UCSD-AML1 (cell line): Measurements from ENCODE around the gene TMCO4.
"Not testable (repeated sequence)": the region's sequence is repeated elsewhere in the genome, so short reads cannot be mapped to it uniquely, and the experiment has no call there.

Experiments
- DNase-seq: peaks from one replicate; lab custom pipeline; 2025; ENCODE audit not compliant: unreplicated experiment; lab: John Stamatoyannopoulos, UW

Gene TMCO4

DNA sequence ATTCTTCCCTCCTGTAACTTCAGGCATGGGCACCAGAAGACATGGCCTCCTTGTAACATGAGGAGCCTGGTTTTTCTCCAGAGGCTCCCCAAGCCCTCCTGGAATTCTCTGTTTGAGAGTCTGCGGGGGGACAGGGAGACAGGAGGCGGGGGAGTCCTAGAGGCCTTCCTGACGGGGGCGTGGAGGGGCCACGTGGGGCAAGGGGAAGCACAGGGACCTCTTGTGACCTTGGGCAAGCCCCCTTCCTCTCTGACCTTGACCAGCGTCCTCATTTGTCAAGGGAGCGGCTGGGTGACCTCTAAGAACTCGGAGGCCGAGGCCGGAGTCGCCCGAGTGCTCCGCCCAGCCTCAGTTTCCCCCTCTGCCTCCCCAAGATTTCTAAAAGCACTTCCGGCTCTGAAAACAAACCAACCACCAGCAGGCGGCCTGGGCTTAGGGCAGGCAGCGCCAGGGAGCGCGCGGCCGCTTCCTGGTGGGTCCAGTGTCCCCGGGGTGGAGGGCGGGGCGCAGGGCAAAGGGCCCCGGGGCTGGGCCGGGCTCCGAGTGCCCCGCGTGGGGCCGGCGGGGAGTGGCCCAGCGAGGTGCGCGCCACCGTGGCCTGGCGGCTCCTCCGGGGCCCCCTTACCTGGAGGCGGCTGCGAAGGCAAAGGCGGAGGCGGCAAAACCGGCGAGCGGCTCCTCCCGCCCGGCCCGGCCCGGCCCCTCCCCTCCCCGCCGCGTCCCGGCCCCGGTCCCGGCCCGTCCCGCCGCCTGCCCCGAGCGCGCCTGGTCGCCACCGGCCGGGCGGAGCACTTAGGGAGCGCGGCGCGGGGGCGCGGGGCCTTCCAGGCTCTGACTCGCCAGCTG lies at the start of gene TMCO4:
Gene TMCO4, minus strand, starts transcription at position 687 of the 846 bp plus-strand sequence. CDS start 19,158 bp downstream, outside the sequence.
- DNase-seq: peak; percentile 70

DNA sequence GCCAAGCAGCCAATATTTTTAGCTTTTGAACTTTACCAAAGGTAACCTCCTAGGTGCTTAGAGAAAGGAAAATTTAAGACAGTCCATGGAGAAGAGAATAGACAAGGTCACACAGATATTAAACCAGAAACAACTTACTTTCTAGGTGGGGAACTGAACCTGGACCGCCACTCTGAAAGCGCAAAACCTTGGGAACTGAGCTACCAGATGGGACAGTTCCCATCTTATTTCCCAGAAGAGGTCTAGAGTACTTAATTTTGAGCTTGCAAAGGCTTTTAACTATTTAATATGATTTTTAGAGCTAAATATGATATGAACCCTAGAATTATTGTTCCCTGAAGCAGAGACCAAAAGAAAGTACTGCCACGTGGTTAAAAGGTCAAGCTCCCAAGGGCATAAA lies 49.6 kb upstream of the TMCO4 start:
- DNase-seq: not testable (repeated sequence)

DNA sequence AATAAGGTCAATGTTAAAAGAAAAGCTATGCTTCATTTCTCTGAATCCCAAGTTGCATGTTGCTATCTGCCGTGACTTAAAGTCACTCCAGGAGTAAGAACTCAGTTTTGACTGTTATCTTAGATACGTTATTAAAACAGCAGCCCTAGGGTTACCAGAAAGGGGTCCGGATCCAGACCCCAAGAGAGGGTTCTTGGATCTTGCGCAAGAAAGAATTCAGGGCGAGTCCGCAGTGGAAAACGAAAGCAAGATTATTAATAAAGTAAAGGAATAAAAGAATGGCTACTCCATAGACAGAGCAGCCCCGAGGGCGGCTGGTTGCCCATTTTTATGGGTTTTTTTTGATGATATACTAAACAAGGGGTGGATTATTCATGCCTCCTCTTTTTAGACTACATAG lies 47.6 kb upstream of the TMCO4 start:
- not testable (repeated sequence) for DNase-seq

DNA sequence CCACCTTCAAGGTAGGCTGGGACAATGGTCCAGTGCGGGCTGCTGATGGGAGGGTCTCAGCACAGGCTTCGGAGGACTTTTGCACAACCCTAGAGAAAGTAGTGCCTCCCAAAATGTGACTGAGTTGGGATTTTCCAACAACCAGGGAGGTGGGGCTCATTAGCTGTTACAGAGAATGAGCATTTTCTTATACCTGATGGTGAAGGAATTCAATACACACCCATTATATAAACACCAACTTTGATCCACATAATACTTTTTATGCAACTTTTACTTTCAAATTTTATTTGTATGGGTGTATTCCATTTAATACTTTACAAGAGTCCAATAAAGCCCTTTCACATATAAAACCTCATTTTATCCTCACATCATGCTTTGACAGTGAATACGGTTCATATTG lies 46.6 kb upstream of the TMCO4 start:
- DNase-seq: no peak

DNA sequence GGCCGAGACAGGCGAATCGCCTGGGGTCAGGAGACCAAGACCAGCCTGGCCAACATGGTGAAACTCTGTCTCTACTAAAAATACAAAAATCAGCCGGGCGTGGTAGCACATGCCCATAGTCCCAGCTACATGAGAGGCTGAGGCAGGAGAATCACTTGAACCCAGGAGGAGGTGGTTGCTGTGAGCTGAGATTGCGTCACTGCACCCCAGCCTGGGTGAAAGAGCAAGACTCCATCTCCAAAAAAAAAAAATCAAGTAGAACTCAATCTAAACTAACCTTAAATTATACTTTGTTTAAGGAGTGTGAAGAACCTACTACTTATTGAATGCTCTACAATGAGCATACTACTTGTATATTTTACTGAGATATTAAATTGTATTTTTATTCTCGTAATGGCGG lies 45.8 kb upstream of the TMCO4 start:
- DNase-seq: no peak

DNA sequence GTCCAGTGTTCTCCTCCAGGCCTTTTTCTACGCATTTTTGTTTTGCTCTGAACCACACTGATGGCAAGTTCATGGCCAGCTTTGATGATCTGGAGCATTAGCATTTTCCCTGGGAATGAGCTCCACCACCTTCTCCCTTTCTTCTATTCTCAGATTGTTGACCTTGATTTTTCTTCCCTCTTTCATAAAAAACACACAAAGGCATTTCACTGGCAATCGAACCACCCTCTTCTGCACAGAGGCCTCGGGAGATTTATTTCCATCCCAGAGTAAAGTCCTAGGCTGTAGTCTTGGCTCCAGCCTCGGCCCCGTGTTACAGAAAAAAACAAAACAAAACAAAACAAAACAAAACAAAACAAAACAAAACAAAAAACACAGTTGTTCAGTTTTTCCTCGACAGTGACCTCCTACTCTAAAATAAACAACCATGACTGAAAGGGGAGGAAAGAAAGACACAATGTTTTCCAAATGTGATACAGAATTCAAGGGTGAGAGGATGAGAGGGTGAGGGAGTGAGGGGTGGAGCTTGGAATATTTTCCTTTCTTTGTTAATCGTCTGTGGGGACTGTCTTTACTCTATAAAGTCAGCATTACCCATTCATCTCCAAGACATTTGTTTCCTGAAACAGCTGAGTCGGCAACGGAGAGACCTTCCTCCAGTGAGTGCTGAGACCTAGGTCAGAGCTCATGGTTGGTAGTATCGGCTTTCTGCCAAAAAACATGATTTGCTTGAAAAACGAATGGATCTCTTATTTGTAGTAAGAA lies 45.2 kb upstream of the TMCO4 start:
- DNase-seq: no peak

DNA sequence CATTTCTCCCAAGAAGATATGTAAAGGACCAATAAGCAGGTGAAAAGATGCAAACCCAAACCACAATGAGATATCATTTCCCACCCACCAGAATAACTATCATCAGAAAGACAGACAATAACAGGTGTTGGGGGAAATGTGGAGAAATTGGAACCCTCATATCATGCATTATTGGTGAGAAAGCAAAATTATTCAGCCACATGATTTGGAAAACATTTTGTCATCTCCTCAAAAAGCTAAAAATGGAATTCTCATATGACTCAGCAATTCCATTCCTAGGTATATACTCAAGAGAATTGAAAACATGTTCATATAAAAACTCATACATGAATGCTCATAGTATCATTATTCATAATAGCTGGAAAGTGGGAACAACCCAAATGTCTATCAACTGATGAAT lies 40.5 kb upstream of the TMCO4 start:
- DNase-seq: no peak

DNA sequence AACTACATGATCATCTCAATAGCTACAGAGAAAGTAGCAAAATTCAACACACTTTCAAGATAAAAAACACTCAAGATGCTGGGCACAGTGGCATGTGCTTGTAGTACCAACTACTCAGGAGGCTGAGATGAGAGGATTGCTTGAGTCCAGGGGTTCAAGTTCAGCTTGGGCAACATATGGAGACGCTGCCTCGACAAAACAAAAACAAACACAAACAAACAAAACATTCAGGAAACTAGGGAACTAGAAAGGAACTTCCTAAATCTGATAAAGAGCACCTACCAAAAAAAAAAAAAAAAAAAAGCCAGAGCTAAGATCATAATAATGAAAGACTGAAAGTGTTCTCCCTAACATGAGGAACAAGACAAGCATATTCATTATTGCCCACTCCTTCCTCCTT lies 38.1 kb upstream of the TMCO4 start:
- no peak for DNase-seq

DNA sequence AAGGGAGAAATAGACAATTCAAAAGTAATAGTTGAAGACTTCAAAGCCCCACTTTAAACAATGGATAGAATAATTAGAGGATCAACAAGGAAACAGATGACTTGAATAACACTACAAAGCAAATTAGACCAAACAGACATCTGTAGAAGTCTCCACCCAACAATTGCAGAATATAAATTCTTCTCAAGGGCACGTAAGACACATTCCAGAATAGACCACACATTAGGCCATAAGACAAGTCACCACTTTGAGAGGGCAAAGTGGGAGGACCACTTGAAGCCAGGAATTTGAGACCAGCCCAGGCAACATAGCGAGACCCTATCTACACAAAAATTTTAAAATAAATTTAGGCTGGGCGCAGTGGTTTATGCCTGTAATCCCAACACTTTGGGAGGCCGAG lies 35.9 kb upstream of the TMCO4 start:
- DNase-seq: no peak

DNA sequence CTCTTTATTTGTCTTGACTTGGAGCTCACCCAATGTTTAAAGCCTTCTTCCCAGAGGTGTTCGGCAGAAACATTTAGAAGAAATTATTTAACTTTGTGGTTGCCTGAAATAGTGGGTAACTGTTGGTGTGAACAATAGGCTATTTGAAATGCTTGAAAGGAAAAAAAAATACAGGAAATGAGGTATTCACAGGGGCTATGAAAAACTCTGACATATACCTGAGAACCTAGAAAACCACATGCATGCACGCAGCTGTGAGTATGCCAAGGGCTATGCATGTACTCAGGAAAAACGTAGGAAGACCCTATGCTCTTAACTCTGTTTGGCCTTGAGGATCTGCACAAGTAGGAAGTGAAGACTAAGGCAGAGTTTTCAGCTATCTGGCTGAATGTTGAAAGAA lies 31.7 kb upstream of the TMCO4 start:
- DNase-seq: no peak

DNA sequence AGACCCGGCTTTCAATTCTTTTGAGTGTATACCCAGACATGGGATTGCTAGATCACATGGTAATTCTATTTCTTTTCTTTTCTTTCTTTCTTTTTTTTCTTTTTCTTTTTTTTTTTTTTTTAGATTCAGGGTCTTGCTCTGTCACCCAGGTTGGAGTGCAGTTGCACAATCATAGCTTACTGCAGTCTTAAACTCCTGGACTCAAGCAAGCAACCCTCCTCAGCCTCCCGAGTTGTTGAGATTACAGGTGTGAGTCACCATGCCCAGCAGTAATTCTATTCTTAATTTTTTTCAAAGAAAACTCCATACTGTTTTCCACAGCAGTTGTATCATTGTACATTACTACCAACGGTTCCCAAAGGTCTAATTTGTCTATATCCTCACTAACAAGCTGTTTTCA lies 28.8 kb upstream of the TMCO4 start:
- no peak for DNase-seq

DNA sequence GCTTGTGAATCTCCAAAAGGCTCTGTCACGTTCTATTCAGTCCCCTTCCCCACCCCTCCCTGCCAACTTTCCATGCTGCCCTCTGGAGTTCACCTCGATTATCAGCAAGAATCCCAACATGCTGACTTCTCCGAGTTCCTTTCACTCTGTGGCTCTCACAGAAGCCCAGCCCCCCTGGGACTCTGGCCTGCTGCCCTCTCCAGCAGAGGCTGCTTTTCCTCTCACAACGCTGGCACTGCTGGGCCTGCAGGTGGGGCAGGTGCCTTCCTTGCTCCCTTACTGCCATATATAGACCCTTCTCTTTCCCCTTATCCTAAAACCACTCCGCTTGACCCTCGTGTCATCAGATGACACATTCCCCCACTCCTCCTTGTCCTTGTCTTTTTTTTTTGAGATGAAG lies 25.6 kb upstream of the TMCO4 start:
- DNase-seq: no peak

DNA sequence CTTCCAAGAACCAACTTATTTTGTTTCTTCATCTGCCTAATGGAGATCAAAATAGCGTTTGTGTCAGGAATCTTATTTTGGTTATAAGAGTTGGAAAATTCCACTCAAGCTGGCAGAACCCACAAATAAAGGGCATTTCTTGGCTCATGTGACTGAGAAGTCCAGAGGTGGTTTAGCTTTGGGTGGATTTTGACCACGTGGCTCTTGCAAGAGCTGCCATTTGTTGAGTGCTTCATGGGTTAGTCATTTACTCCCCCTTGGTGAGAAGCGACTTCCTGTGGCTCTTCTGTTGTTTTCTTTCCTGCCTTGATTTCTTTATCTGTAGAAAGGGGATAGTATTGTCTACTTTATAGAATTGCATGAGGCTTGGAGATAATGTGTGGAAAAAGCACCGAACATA lies 24.8 kb upstream of the TMCO4 start:
- no peak for DNase-seq

DNA sequence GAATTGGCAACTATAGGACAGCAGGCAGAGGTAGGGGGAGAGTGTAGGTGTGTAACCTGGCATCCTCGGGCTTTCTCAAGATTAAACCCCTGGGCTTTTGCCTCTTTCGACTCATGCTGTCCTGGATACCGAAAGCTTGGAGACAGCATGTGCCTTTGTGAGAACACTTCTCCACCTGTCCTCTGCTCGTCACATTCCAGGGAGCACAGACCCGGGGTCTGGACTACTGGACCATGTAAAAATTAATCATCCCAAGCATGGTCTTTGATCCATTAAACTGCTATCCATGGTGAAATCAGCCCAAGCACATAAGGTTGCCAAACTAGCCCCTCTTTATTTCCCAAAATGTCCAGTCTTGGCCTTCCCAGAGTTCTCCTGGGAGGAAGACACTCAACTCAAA lies 24.3 kb upstream of the TMCO4 start:
- no peak for DNase-seq

DNA sequence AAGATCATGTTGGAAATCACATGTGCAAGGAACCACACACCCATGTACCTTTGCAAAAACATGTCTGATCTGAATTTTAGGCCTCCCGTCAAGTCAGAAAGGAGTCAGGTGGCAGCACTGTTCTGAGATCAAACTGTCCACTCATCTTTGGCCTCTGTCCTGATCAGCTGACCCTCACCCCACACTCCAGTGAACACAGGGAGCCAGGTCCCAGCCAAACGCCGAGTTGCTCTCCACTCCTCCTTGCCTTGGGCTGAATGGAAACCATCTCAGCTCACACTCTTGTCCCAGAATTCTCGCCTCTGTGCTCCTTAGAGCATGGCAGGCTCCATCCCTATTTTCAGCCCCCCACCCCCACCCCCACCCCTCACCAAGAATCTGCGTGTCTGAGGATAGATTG lies 20.0 kb upstream of the TMCO4 start:
- DNase-seq: no peak

DNA sequence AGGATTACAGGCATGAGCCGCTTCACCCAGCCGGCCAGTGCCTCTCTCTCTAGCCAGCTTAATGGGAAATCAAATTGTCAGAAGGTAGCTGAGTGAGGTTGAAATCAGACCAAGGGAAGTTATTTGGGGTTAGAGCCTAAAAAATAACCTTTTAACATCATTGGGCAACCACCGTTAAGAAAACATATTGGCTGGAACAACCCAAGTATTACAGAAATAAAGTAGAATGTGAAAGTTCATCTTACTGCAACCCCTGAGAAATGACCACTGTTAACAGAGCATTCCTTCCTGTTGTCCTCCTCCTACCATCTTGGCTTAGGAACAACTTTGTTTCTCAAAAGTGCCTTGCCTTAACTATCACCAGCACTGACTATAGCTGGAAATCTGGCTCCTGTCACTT lies 18.6 kb upstream of the TMCO4 start:
- no peak for DNase-seq

DNA sequence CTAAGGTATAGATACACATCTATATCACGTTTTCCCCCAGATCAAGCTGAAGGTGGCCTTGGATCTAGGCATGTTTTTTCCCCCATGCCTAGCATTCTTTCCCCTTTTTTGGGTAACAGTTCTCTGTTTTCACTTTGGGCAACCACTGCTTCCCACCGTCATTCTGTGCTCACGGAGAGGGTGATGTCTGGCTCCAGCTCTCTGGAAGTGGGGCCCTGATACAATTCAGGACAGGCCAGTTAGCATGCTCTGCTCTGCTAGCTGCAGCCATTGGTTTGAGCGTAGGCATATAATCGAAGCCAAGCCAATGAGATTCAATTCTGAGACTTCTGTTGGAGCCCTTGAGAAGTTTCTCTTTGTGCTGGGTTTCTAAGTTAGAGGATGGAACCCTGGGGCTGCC lies 17.4 kb upstream of the TMCO4 start:
- DNase-seq: no peak

DNA sequence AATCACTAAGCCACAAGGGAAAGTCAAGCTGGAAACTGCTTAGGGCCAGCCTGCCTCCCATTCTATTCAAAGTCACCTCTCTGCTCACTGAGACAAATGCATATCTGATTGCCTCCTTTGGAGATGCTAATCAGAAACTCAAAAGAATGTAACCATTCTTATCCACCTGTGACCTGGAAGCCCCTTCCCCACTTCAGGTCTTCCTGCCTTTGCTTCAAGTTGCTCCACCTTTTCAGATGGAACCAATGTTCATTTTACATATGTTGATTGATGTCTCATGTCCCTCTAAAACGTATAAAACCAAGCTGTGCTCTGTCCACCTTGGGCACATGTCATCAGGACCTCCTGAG lies 17.0 kb upstream of the TMCO4 start:
- DNase-seq: not testable (repeated sequence)

DNA sequence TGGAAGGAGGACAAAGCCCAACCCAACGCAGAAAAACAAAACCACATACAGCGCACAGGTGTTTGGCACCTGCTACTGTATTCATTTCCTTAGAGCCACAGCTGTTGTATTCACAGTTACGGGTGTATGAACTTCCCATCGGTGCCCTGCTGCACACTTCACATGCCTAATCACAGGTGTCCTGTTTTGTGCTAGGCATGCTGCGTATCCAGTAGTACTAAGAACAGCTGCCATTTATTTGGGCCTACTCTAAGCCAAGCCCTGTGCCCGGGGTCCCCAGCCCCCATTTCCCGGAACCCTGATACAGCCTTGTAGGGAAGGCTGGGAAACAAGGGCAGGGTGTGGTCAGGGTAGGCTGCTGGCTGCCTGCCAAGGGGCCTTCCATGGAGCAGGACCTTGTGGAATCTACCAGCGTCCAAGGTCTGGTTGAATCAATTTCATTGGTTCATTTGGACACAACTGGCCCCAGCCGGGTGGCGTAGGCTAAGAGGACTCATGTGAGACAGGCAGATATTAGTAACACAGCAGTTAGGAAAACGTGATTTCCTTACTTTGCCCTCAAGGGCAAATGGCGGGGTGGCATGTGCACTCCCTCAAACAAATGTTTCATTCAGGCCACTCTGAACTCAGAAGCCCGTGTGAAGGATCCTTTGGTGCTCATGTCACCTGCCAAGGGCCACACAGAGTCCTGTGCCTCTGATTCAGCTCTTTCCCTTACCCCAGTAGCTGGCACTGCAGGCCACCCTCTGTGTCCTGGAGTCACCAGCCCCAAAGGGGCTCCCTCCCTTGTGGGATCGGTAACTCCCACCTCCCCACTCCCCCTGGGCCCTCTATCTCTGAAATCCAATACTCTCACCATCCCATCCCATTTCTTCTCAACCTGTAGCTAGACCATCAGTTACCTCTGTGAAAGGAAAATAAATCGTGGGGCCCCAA lies 16.4 kb upstream of the TMCO4 start:
- DNase-seq: no peak

DNA sequence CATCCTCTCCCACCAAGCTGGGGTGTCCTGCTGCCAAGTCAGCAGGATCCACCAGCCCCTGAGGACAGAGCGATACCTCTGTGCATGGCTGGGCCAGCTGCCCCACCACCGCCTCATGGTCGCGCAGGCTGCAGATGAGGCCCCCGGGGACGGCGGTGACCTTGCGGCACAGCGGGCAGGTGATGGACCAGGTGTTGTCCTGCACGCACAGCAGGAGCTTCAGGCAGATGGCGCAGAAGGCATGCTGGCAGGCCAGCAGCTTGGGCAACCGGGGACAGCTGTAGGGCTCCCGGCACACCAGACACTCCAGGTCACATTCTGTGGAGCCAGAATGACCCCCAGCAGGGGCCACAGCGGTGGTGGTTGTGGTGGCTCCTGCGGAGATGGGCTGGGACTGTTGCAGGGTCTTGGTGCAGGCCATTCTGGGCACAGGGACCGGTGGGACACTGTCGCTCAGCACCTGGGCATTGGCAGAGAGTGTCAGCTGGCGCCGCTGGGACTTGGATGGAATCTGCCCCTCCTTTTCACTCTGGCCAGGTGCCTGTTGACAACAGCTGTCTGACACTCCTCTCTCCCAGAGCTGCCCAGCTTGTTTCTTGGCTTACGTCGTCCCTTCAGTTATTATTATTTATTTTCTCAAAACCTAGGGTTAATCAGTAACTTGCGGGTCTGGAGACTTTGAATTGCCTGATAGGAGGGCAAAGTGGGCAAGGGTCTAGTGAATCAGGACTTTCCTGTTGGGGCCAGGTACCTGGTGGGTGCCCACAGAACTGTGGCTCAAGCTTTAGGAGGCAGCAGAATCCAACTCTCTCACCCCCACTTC lies 15.2 kb upstream of the TMCO4 start, which contains the start of gene RNF186:
Gene RNF186, minus strand, starts transcription at position 603 of the 823 bp plus-strand sequence. Its CDS starts 182 bp downstream, at position 421.
- no peak for DNase-seq
